HepG2 (cell line): ENCODE measurements around the gene UTF1. TPM values are rescaled to one million over a fixed set of nuclear protein-coding genes. Genes with fewer than 3 reads are reported as not detected.
A peak's percentile ranks its signal among the peaks of the same experiment; 100 is the strongest.
"Not testable (repeated sequence)": the region's sequence is repeated elsewhere in the genome, so short reads cannot be mapped to it uniquely, and the experiment has no call there.

ENCODE experiments used
- ATAC-seq: fragments of 200-7000 bp; cut with Tn5 transposase; 3 replicates; pipeline ENCODE4 v1.9.1; 2020; ENCODE audit warnings: mild to moderate bottlenecking, moderate library complexity
- BruUV-seq: library from RNA; stranded (reverse); fragments of 400-500 nt; replicated peaks from 2 replicates; lab custom pipeline; 2021; lab: Mats Ljungman, UMichigan
- CTCF ChIA-PET: fragments of 300-600 bp; formaldehyde crosslinking; extraction: SDS; loops from one replicate; lab custom pipeline; 2021; ENCODE audit warnings: low total read pairs, inconsistent platforms, low intra/inter-chr PET ratio; lab: Yijun Ruan, JAX
- POLR2A ChIA-PET: fragments of 350-600 bp; sonication (Branson Sonifier 250); formaldehyde crosslinking; loops from one replicate; lab custom pipeline; 2020; ENCODE audit warnings: antibody characterized with exemption, inconsistent platforms; lab: Yijun Ruan, JAX
- DNase-seq: peaks from one replicate; pipeline ENCODE4 v3.0.0-alpha.2; 2015; ENCODE audit warnings: low spot score
- FAIRE-seq: peaks from 3 replicates; lab custom pipeline; 2011; peaks lifted over from hg19 to GRCh38; lab: Jason Lieb, UNC
- H2AFZ ChIP-seq: one replicate; pipeline ENCODE4 v1.6.1; 2011; ENCODE audit warnings: low read length, inconsistent platforms
- H3K27ac ChIP-seq: fragments of 300-600 bp; 3 replicates; pipeline ENCODE4 v1.8.0; 2011; ENCODE audit warnings: mixed run types, mild to moderate bottlenecking, mixed read lengths, low read length, inconsistent platforms; ENCODE audit not compliant: insufficient read depth; ENCODE audit errors: extremely low read length
- H3K27me3 ChIP-seq, 2 experiments: fragments of 200-600 bp in 1 of 2; 2 replicates in 1 of 2; 3 replicates in 1 of 2; pipeline versions ENCODE4 v1.6.0 to v1.8.0; 2011; ENCODE audit warnings: low read length in 2 of 2, mild to moderate bottlenecking in 2 of 2, moderate library complexity in 2 of 2, inconsistent platforms in 1 of 2; ENCODE audit not compliant: insufficient read depth in 2 of 2, control insufficient read depth in 1 of 2
- H3K36me3 ChIP-seq, 2 experiments: fragments of 200-600 bp in 1 of 2; replicated peaks in 1 of 2; 2 replicates in 1 of 2; 3 replicates in 1 of 2; pipeline versions ENCODE4 v1.5.1 to v1.8.0; 2011; ENCODE audit warnings: low read length in 2 of 2, inconsistent platforms in 1 of 2; ENCODE audit not compliant: insufficient read depth in 2 of 2, control insufficient read depth in 1 of 2
- H3K4me1 ChIP-seq: 2 replicates; pipeline ENCODE4 v1.5.1; 2012; ENCODE audit warnings: low read length, inconsistent platforms; ENCODE audit not compliant: insufficient read depth
- H3K4me2 ChIP-seq: 2 replicates; pipeline ENCODE4 v1.6.0; 2011; ENCODE audit warnings: low read depth, low read length, inconsistent platforms
- H3K4me3 ChIP-seq, 3 experiments: fragments of 200-600 bp in 1 of 3; sonication (generic), shearing (Covaris generic) in 1 of 3; replicated peaks in 1 of 3; 2 replicates each; pipeline ENCODE4 v1.5.1; 2011 to 2016; ENCODE audit warnings: low read length in 3 of 3, inconsistent platforms in 2 of 3, low read depth in 2 of 3, mild to moderate bottlenecking in 2 of 3, control low read depth in 1 of 3, mixed read lengths in 1 of 3; ENCODE audit not compliant: insufficient read depth in 1 of 3
- H3K79me2 ChIP-seq: one replicate; pipeline ENCODE4 v1.6.1; 2011; ENCODE audit warnings: low read length, inconsistent platforms; ENCODE audit not compliant: insufficient read depth
- H3K9ac ChIP-seq: 2 replicates; pipeline ENCODE4 v1.6.0; 2011; ENCODE audit warnings: mild to moderate bottlenecking, low read depth, low read length, inconsistent platforms; ENCODE audit not compliant: insufficient read depth
- H3K9me3 ChIP-seq: 2 replicates; pipeline ENCODE4 v1.5.1; 2012; ENCODE audit warnings: mild to moderate bottlenecking, low read length
- H4K20me1 ChIP-seq: 2 replicates; pipeline ENCODE4 v1.6.0; 2011; ENCODE audit warnings: inconsistent platforms, mild to moderate bottlenecking, low read length, moderate library complexity; ENCODE audit not compliant: insufficient read depth
- ISX ChIP-seq: sonication (generic); formaldehyde crosslinking; conservative IDR thresholded peaks from 2 replicates; pipeline ENCODE4 v1.5.0; 2020; ENCODE audit warnings: missing genetic modification reagents
- MAFK ChIP-seq, 2 experiments: IDR thresholded peaks in 1 of 2; conservative IDR thresholded peaks in 1 of 2; 2 replicates each; pipeline ENCODE4 v1.6.1; 2011; ENCODE audit warnings: improper control_type of control experiment in 2 of 2, low read length in 2 of 2
- MED8 ChIP-seq: sonication (generic); formaldehyde crosslinking; IDR thresholded peaks from 2 replicates; pipeline ENCODE4 v1.8.1; 2023; ENCODE audit warnings: mild to moderate bottlenecking, missing genetic modification reagents; ENCODE audit not compliant: insufficient replicate concordance
- MNT ChIP-seq: fragments of 450-650 bp; IDR thresholded peaks from 2 replicates; pipeline ENCODE4 v1.6.1; 2016
- NFIC ChIP-seq: IDR thresholded peaks from 2 replicates; pipeline ENCODE4 v1.6.1; 2012; ENCODE audit warnings: mild to moderate bottlenecking, low read length, inconsistent platforms
- SNAI1 ChIP-seq: sonication (generic); formaldehyde crosslinking; IDR thresholded peaks from 2 replicates; pipeline ENCODE4 v1.5.0; 2020; ENCODE audit warnings: mild to moderate bottlenecking, missing genetic modification reagents, borderline replicate concordance
- U2AF2 ChIP-seq: fragments of 200-400 bp; formaldehyde crosslinking; IDR thresholded peaks from 2 replicates; pipeline ENCODE4 v1.6.1; 2017; ENCODE audit warnings: low read depth, mild to moderate bottlenecking, low read length
- ZBTB4 ChIP-seq: sonication (generic); formaldehyde crosslinking; IDR thresholded peaks from 2 replicates; pipeline ENCODE4 v1.4.0; 2020; ENCODE audit warnings: missing genetic modification reagents, mild to moderate bottlenecking, borderline replicate concordance
- ZEB1 ChIP-seq: IDR thresholded peaks from 2 replicates; pipeline ENCODE4 v1.6.1; 2012; ENCODE audit warnings: mild to moderate bottlenecking, low read depth, inconsistent platforms; ENCODE audit not compliant: insufficient replicate concordance
- ZNF431 ChIP-seq: sonication (generic); formaldehyde crosslinking; IDR thresholded peaks from 2 replicates; pipeline ENCODE4 v1.9.0; 2022; ENCODE audit warnings: missing genetic modification reagents, low read depth, mild to moderate bottlenecking, borderline replicate concordance
- ZNF563 ChIP-seq: sonication (generic); formaldehyde crosslinking; IDR thresholded peaks from 2 replicates; pipeline ENCODE4 v1.8.0; 2022; ENCODE audit warnings: mild to moderate bottlenecking, moderate library complexity, missing genetic modification reagents
- ZNF816 ChIP-seq: sonication (generic); formaldehyde crosslinking; IDR thresholded peaks from 2 replicates; pipeline ENCODE4 v1.8.0; 2022; ENCODE audit warnings: missing genetic modification reagents, mild to moderate bottlenecking, borderline replicate concordance
- WGBS: methylation state at CpG from one replicate; pipeline ENCODE4 v1.1.6; 2017; ENCODE audit warnings: low lambda C conversion rate; 5-methylcytosine and 5-hydroxymethylcytosine counted together
- in situ Hi-C: cut with HindIII; loops from 2 replicates; pipeline ENCODE4 v1.10.0; 2017; ENCODE audit warnings: low pct_unique_long_range_greater_than_20kb; ENCODE audit not compliant: extremely low pct_ligation_motif_present
- intact Hi-C: fragments of 100-400 bp; cut with micrococcal nuclease; formaldehyde crosslinking; loops from one replicate; pipeline ENCODE4 v1.10.0; 2022; ENCODE audit not compliant: unreplicated experiment
- polyA plus RNA-seq, 8 experiments: library from polyadenylated mRNA; depleted of rRNA in 3 of 8; stranded (reverse) in 7 of 8; unstranded in 1 of 8; fragments of >200 nt; fragmentation: Illumina TruSeq in 4 of 8; extraction: Trizol in 4 of 8; gene quantifications; 2 replicates each; pipeline versions ENCODE4 v1.2.1 to v1.2.3, GENCODE V29; 2011 to 2016; ENCODE audit warnings: low read depth in 4 of 8, missing spikeins in 1 of 8, mixed read lengths in 1 of 8; ENCODE audit not compliant: insufficient read depth in 1 of 8
- total RNA-seq, 5 experiments: library from RNA; depleted of rRNA; stranded (reverse); fragments of >200 nt; fragmentation: Illumina TruSeq; extraction: Trizol; gene quantifications; 2 replicates each; pipeline ENCODE4 v1.2.3, GENCODE V29; 2016; ENCODE audit warnings: low read depth in 1 of 5

UTF1 gene
- total and polyA plus RNA-seq, 2 of the 13 experiments (the other 11 are each of a cell fraction or from before 2014, with no cell fraction given) = not detected

- intact Hi-C loops = not testable (repeated sequence)
Observed at GRCh38 chr10:133221756-133222155, 8.3 kb upstream of the UTF1 start.

GRCh38 chr10:133224076-133224475 is 5.9 kb upstream of the UTF1 start:
- no TSS peak for BruUV-seq
- Histone ChIP-seq H3K4me3 (no peak overlapping the region), H3K4me2 (no peak overlapping the region), H4K20me1 (no peaks in the 10 kb centered on the region), H3K4me1 (no peaks in the 10 kb centered on the region), H3K9ac (no peak overlapping the region), H2AFZ (no peak overlapping the region), H3K27ac (no peak overlapping the region), H3K27me3 (peaks cover 16 to 58% of the 10 kb centered on the region in 2 experiments), H3K79me2 (no peaks in the 10 kb centered on the region), H3K36me3 (no peaks in the 10 kb centered on the region), H3K9me3 (no peaks in the 10 kb centered on the region)
- WGBS = 8% methylated on average over 6 of the region's 14 CpGs
- no peak for FAIRE-seq
- TF ChIP-seq U2AF2 (no peak), ZEB1 (no peak), ZNF431 (no peak), MNT (no peak), SNAI1 (CRISPR knock-in tag) (no peak), ZNF563 (no peak), MED8 (CRISPR knock-in tag) (no peak), ZNF816 (CRISPR knock-in tag) (no peak), ISX (CRISPR knock-in tag) (no peak), NFIC (no peak), ZBTB4 (CRISPR knock-in tag) (no peak)
- ChIA-PET POLR2A (no interaction called here), CTCF (no interaction called here)
- intact Hi-C loops (no loop called here), in situ Hi-C loops (no loop called here)
- DNase-seq = no peak
- ATAC-seq = no peak

More at GRCh38 chr10:133221756-133222155, 8.3 kb upstream of the UTF1 start:
- H4K20me1 ChIP-seq, H3K9me3 ChIP-seq, H3K9ac ChIP-seq, H3K36me3 ChIP-seq, H2AFZ ChIP-seq, FAIRE-seq, BruUV-seq, H3K4me3 ChIP-seq, H3K4me2 ChIP-seq, H3K79me2 ChIP-seq, POLR2A ChIA-PET, CTCF ChIA-PET, H3K27ac ChIP-seq, ATAC-seq, H3K4me1 ChIP-seq, DNase-seq, in situ Hi-C loops: not testable (repeated sequence)
- TF ChIP-seq MAFK (conservative IDR thresholded peaks at IDR 0.05 in 1 of 2, IDR thresholded peaks at IDR 0.05 in 1 of 2; ENCODE audit: low read length in 2 of 2) = peak in 1 of 2 experiments; percentile 40; a peak in 1 of 4 replicates
- WGBS = 16% methylated on average over 10 of the region's 22 CpGs
- peaks cover 16 to 59% of the 10 kb centered on the region in 2 experiments for H3K27me3 ChIP-seq
